ENCODE results near the gene C17orf114.

C17orf114 gene

DNA sequence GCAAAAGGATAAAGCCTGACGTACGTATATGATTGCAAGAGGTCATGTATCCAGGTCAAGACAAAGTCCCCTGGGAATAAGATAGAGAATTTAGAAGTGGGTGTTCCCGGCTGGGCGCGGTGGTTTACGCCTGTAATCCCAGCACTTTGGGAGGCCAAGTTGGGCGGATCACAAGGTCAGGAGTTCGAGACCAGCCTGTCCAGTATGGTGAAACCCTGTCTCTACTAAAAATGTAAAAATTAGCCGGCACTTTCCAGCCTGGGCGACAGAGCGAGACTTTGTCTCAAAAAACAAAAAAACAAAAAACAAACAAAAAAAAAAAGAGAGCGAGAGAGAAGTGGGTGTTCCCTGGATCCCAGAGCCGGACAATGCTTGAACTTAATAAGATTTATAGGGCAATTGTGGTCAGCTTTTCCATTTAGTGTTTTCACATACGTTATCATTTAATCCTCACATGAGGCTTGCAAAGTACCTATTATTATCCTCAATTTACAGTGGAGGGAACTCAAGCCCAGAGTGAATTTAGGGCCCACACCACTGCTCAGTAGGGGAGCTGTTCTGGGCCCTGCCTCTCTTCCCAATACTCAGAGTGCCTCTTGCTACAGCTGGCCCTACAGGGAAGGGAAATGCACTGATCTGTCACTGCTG lies 13.8 kb downstream of the C17orf114 start (continued):
- TF ChIP-seq RCOR1 (IDR thresholded peaks at IDR 0.05; ENCODE audit: insufficient replicate concordance, low read length) (no peak), MAZ (IDR thresholded peaks at IDR 0.05; ENCODE audit: borderline replicate concordance, low read depth, low read length) (no peak), FOS (IDR thresholded peaks at IDR 0.05; ENCODE audit: low read depth, low read length) (no peak), RFX5 (IDR thresholded peaks at IDR 0.05; ENCODE audit: low read depth, low read length) (no peak), CHD1 (IDR thresholded peaks at IDR 0.05; ENCODE audit: low read depth, low read length) (no peak)
- TF ChIP-seq, protein P1, sequence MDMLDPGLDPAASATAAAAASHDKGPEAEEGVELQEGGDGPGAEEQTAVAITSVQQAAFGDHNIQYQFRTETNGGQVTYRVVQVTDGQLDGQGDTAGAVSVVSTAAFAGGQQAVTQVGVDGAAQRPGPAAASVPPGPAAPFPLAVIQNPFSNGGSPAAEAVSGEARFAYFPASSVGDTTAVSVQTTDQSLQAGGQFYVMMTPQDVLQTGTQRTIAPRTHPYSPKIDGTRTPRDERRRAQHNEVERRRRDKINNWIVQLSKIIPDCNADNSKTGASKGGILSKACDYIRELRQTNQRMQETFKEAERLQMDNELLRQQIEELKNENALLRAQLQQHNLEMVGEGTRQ (IDR thresholded peaks at IDR 0.05; ENCODE audit: low read depth, low read length): no peak
